ENCODE data around the gene NKPD1. TPM values are rescaled to one million over a fixed set of nuclear protein-coding genes. Genes with fewer than 3 reads are reported as not detected.
A peak's percentile ranks its signal among the peaks of the same experiment; 100 is the strongest.

Gene NKPD1
- total RNA-seq, 2 donors from 2014 or later = 3.6 to 4.1 TPM

DNA sequence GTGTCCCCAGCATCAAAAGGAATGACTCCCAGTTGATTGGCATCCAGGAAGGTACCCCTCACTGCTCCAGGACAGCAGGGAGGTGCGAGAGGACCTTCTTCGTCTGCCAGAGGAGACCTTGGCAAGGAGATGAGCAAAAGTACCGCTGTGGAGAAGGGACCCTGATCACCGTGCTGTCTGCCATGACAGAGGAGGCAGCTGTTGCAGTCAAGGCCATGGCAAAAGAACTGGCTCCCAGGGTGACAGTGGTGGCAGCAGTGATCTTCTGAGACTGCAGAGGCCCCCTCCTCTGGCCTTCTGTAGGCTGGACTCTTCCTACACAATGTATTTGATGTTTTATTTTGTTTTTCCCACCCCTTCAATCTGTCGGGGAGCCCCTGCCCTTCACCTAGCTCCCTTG, 32.0 kb downstream of the NKPD1 start:
- H3K36me3 ChIP-seq = no peaks in the 10 kb centered on the region
- no peak overlapping the region for H3K4me3 ChIP-seq
- no peak overlapping the region for H3K27ac ChIP-seq
- H3K9me3 ChIP-seq = no peaks in the 10 kb centered on the region
- 89% methylated on average over 5 of the region's 5 CpGs for WGBS
- TF ChIP-seq POLR2AphosphoS5 (IDR thresholded peaks at IDR 0.05) = no peak
- no peaks in the 10 kb centered on the region for H3K27me3 ChIP-seq (replicated peaks; ENCODE audit: insufficient read depth)
- intact Hi-C loops (cut with DNase I) = no loop called here
- no peak for DNase-seq (ENCODE audit: low spot score)
- no peaks in the 10 kb centered on the region for H3K4me1 ChIP-seq (replicated peaks)

- intact Hi-C loops (cut with DNase I) = no loop called here
- TF ChIP-seq POLR2A (IDR thresholded peaks at IDR 0.05) (no peak), POLR2AphosphoS5 (IDR thresholded peaks at IDR 0.05) (no peak), CTCF (IDR thresholded peaks at IDR 0.05) (no peak)
- no peak overlapping the region for H3K27ac ChIP-seq
- H3K9me3 ChIP-seq = no peaks in the 10 kb centered on the region
- DNase-seq (ENCODE audit: low spot score) = no peak
- no peaks in the 10 kb centered on the region for H3K27me3 ChIP-seq (replicated peaks; ENCODE audit: insufficient read depth)
- WGBS = 86% methylated on average over 5 of the region's 5 CpGs
- no peaks in the 10 kb centered on the region for H3K36me3 ChIP-seq
- H3K4me3 ChIP-seq = no peak overlapping the region
- H3K4me1 ChIP-seq (replicated peaks) = peaks cover 6% of the 10 kb centered on the region
Observed at GRCh38 chr19:45128146-45128545, 32.6 kb downstream of the NKPD1 start.

- Histone ChIP-seq H3K4me1 (replicated peaks) (peaks cover 9% of the 10 kb centered on the region), H3K27me3 (replicated peaks; ENCODE audit: insufficient read depth) (no peaks in the 10 kb centered on the region), H3K36me3 (no peaks in the 10 kb centered on the region), H3K27ac (no peak overlapping the region), H3K4me3 (no peak overlapping the region), H3K9me3 (no peaks in the 10 kb centered on the region)
- 88% methylated on average over 7 of the region's 7 CpGs for WGBS
- intact Hi-C loops (cut with DNase I) = no loop called here
- no peak for DNase-seq (ENCODE audit: low spot score)
- TF ChIP-seq POLR2AphosphoS5 (IDR thresholded peaks at IDR 0.05) (no peak), POLR2A (IDR thresholded peaks at IDR 0.05) (no peak), CTCF (IDR thresholded peaks at IDR 0.05) (no peak)
Observed at GRCh38 chr19:45126654-45127053, 34.1 kb downstream of the NKPD1 start.

- Histone ChIP-seq H3K27ac (no peak overlapping the region), H3K36me3 (no peaks in the 10 kb centered on the region), H3K4me1 (replicated peaks) (peaks cover 9% of the 10 kb centered on the region), H3K9me3 (no peaks in the 10 kb centered on the region), H3K4me3 (no peak overlapping the region), H3K27me3 (replicated peaks; ENCODE audit: insufficient read depth) (no peaks in the 10 kb centered on the region)
- intact Hi-C loops (cut with DNase I) = no loop called here
- peak; percentile 60 for DNase-seq (ENCODE audit: low spot score)
- 59% methylated on average over 12 of the region's 12 CpGs for WGBS
- TF ChIP-seq POLR2AphosphoS5 (IDR thresholded peaks at IDR 0.05) = peak; percentile 30
- TF ChIP-seq CTCF (IDR thresholded peaks at IDR 0.05) = peak; percentile 25 to 77 (median 60)
- no peak for TF ChIP-seq POLR2A (IDR thresholded peaks at IDR 0.05)
Observed at GRCh38 chr19:45125975-45126493, 34.7 kb downstream of the NKPD1 start.

GRCh38 chr19:45125360-45125759, 35.4 kb downstream of the NKPD1 start:
- Histone ChIP-seq H3K27ac (no peak overlapping the region), H3K4me3 (no peak overlapping the region), H3K4me1 (replicated peaks) (peaks cover 9% of the 10 kb centered on the region), H3K9me3 (no peaks in the 10 kb centered on the region), H3K27me3 (replicated peaks; ENCODE audit: insufficient read depth) (no peaks in the 10 kb centered on the region), H3K36me3 (no peaks in the 10 kb centered on the region)
- DNase-seq (ENCODE audit: low spot score) = no peak
- WGBS = 96% methylated on average over 9 of the region's 9 CpGs
- TF ChIP-seq CTCF (IDR thresholded peaks at IDR 0.05) = no peak
- no peak for TF ChIP-seq POLR2AphosphoS5 (IDR thresholded peaks at IDR 0.05)
- no peak for TF ChIP-seq POLR2A (IDR thresholded peaks at IDR 0.05)
- intact Hi-C loops (cut with DNase I) = no loop called here

Measured in prostate gland (tissue), 2 donors.